NCI-H1105 (cell line): Measurements from ENCODE around the gene GABPB2.
A peak's percentile ranks its signal among the peaks of the same experiment; 100 is the strongest.

Source experiments
- DNase-seq: peaks from one replicate; lab custom pipeline; 2025; lab: John Stamatoyannopoulos, UW

The GABPB2 gene

GRCh38 chr1:151165281-151165737 is 94.7 kb downstream of the GABPB2 start:
- no peak for DNase-seq

GRCh38 chr1:151165738-151166504 is 95.4 kb downstream of the GABPB2 start, which contains the start of the genes LYSMD1 and SCNM1:
TSS of gene LYSMD1 (minus strand) at chr1:151165902. CDS start at chr1:151165258, 644 bp downstream.
TSS of gene SCNM1 (plus strand) at chr1:151166144. CDS start at chr1:151166153, 9 bp downstream.
- peak; percentile 98 for DNase-seq

- DNase-seq, result no peak
Measured at GRCh38 chr1:151166505-151166956, 96.0 kb downstream of the GABPB2 start.

GRCh38 chr1:151167116-151167515 is 96.6 kb downstream of the GABPB2 start:
- no peak for DNase-seq

- no peak for DNase-seq
Measured at GRCh38 chr1:151171190-151171589, 100.6 kb downstream of the GABPB2 start.
